Adipocyte (in vitro differentiated cells): ENCODE data around the gene SDR42E2.
"Not testable (repeated sequence)": the region's sequence is repeated elsewhere in the genome, so short reads cannot be mapped to it uniquely, and the experiment has no call there.

ENCODE experiments used
- DNase-seq: peaks from one replicate; pipeline ENCODE4 v3.0.0-alpha.2; 2015; ENCODE audit warnings: low read depth
- H3K27me3 ChIP-seq: replicated peaks from 2 replicates; pipeline ENCODE4 v1.7.0; 2013; ENCODE audit warnings: mild to moderate bottlenecking, low read length, moderate library complexity; ENCODE audit not compliant: control insufficient read depth, insufficient read depth
- H3K36me3 ChIP-seq: 2 replicates; pipeline ENCODE4 v1.7.0; 2013; ENCODE audit warnings: low read length, mild to moderate bottlenecking, moderate library complexity; ENCODE audit not compliant: control insufficient read depth, insufficient read depth, severe bottlenecking
- H3K4me1 ChIP-seq: 2 replicates; pipeline ENCODE4 v1.7.0; 2013; ENCODE audit warnings: mild to moderate bottlenecking, low read length, moderate library complexity; ENCODE audit not compliant: control insufficient read depth, insufficient read depth
- H3K4me3 ChIP-seq: 2 replicates; pipeline ENCODE4 v1.7.0; 2013; ENCODE audit warnings: mild to moderate bottlenecking, low read length, moderate library complexity
- H3K9ac ChIP-seq: 2 replicates; pipeline ENCODE4 v1.7.0; 2013; ENCODE audit warnings: mild to moderate bottlenecking, low read length, moderate library complexity
- H3K9me3 ChIP-seq: 2 replicates; pipeline ENCODE4 v1.7.0; 2013; ENCODE audit warnings: mild to moderate bottlenecking, low read length, moderate library complexity; ENCODE audit not compliant: control insufficient read depth

SDR42E2 gene

GRCh38 chr16:22161999-22162655 lies at the start of gene SDR42E2:
TSS of gene SDR42E2 (plus strand) at chr16:22162506. CDS start at chr16:22165583, 3,077 bp downstream.
- H3K36me3 ChIP-seq, result no peaks in the 10 kb centered on the region
- H3K27me3 ChIP-seq, result peaks cover 43% of the 10 kb centered on the region
- H3K4me3 ChIP-seq, result no peak within 1 kb of the TSS
- no peak for DNase-seq
- peaks cover 14% of the 10 kb centered on the region for H3K9me3 ChIP-seq
- H3K9ac ChIP-seq, result no peak within 1 kb of the TSS
- H3K4me1 ChIP-seq, result no peaks in the 10 kb centered on the region

- H3K4me1 ChIP-seq, result no peaks in the 10 kb centered on the region
- no peak for DNase-seq
- H3K9me3 ChIP-seq, result no peaks in the 10 kb centered on the region
- H3K27me3 ChIP-seq, result no peaks in the 10 kb centered on the region
- no peak overlapping the region for H3K9ac ChIP-seq
- H3K36me3 ChIP-seq, result no peaks in the 10 kb centered on the region
- H3K4me3 ChIP-seq, result no peak overlapping the region
Observed at GRCh38 chr16:22116095-22116700, 46.1 kb upstream of the SDR42E2 start.

- no peak for DNase-seq
- H3K4me3 ChIP-seq, result no peak overlapping the region
- H3K9ac ChIP-seq, result no peak overlapping the region
- no peaks in the 10 kb centered on the region for H3K9me3 ChIP-seq
- no peaks in the 10 kb centered on the region for H3K4me1 ChIP-seq
- no peaks in the 10 kb centered on the region for H3K27me3 ChIP-seq
- H3K36me3 ChIP-seq, result no peaks in the 10 kb centered on the region
Observed at GRCh38 chr16:22117609-22118008, 44.7 kb upstream of the SDR42E2 start.

DNA sequence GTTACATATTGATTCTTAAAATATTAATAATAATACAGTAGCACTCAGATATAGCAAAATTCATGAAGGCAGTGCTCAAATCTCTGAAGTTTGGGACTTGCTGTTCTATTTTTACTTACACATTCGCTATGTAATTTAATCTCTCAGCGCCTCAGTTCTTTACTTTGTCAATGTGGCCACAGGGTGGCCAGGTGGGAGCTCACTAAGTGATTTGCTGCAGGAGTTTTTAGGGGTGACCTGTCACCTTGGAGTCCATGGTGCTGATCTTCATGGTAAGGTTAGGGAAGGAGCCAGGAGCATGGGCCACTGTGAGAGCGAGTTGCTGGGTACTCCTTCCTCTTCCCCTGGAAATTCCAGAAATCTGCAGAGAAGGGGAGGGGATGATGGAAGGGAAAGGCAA lies 41.9 kb upstream of the SDR42E2 start:
- H3K27me3 ChIP-seq, result peaks cover 5% of the 10 kb centered on the region
- DNase-seq, result no peak

GRCh38 chr16:22122239-22122638 lies 40.1 kb upstream of the SDR42E2 start:
- no peak overlapping the region for H3K9ac ChIP-seq
- no peaks in the 10 kb centered on the region for H3K4me1 ChIP-seq
- no peaks in the 10 kb centered on the region for H3K36me3 ChIP-seq
- no peak overlapping the region for H3K4me3 ChIP-seq
- no peak for DNase-seq
- peaks cover 5% of the 10 kb centered on the region for H3K27me3 ChIP-seq
- no peaks in the 10 kb centered on the region for H3K9me3 ChIP-seq

More for the DNA sequence above, 41.9 kb upstream of the SDR42E2 start:
- Histone ChIP-seq H3K36me3 (no peaks in the 10 kb centered on the region), H3K4me3 (no peak overlapping the region), H3K4me1 (no peaks in the 10 kb centered on the region), H3K9me3 (no peaks in the 10 kb centered on the region), H3K9ac (no peak overlapping the region)

DNA sequence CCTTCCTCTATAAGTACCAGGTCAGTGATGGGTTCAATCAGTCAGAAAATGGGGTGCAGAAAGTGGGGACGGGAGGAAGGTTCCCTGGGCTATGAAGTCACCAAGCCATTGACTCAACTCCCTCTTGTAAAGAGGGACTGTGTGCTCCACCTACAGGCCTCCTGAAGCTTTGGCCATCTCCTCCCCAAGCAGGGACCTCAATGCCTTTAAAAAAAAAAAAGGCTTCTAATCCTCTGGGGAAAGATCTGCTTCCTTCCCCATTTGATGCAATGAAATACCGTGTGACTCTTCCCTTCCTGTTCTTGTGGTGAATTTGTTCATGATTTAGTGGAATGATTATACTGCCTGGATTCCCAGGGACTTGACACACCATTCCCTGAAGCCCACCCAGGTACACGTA lies 39.2 kb upstream of the SDR42E2 start:
- H3K9me3 ChIP-seq, result no peaks in the 10 kb centered on the region
- no peak for DNase-seq
- no peaks in the 10 kb centered on the region for H3K4me1 ChIP-seq
- H3K9ac ChIP-seq, result no peak overlapping the region
- no peaks in the 10 kb centered on the region for H3K36me3 ChIP-seq
- no peak overlapping the region for H3K4me3 ChIP-seq
- H3K27me3 ChIP-seq, result peaks cover 12% of the 10 kb centered on the region

- H3K4me3 ChIP-seq, result no peak overlapping the region
- no peaks in the 10 kb centered on the region for H3K9me3 ChIP-seq
- H3K36me3 ChIP-seq, result no peaks in the 10 kb centered on the region
- peaks cover 12% of the 10 kb centered on the region for H3K27me3 ChIP-seq
- no peak overlapping the region for H3K9ac ChIP-seq
- DNase-seq, result no peak
- H3K4me1 ChIP-seq, result no peaks in the 10 kb centered on the region
Observed at GRCh38 chr16:22123759-22124490, 38.4 kb upstream of the SDR42E2 start.

GRCh38 chr16:22124583-22125284 lies 37.6 kb upstream of the SDR42E2 start:
- no peaks in the 10 kb centered on the region for H3K36me3 ChIP-seq
- H3K9me3 ChIP-seq, result no peaks in the 10 kb centered on the region
- H3K27me3 ChIP-seq, result peaks cover 12% of the 10 kb centered on the region
- no peak for DNase-seq
- no peak overlapping the region for H3K9ac ChIP-seq
- no peaks in the 10 kb centered on the region for H3K4me1 ChIP-seq
- H3K4me3 ChIP-seq, result no peak overlapping the region

- no peaks in the 10 kb centered on the region for H3K36me3 ChIP-seq
- no peak overlapping the region for H3K4me3 ChIP-seq
- H3K9me3 ChIP-seq, result no peaks in the 10 kb centered on the region
- no peaks in the 10 kb centered on the region for H3K4me1 ChIP-seq
- peaks cover 17% of the 10 kb centered on the region for H3K27me3 ChIP-seq
- H3K9ac ChIP-seq, result no peak overlapping the region
- DNase-seq, result no peak
Observed at GRCh38 chr16:22126037-22126558, 36.2 kb upstream of the SDR42E2 start.

DNA sequence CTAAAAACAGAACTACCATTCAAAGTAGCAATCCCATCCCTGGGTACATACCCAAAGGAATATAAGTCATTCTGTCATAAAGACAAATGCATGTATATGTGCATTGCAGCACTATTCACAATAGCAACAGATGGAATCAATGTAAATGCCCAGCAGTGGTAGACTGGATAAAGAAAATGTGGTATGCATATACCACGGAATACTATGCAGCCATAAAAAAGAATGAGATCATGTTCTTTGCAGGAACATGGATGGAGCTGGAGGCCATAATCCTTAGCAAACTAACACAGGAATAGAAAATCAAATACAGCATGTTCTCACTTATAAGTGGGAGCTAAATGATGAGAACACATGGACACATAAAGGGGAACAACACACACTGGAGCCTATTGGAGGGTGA lies 33.8 kb upstream of the SDR42E2 start:
- not testable (repeated sequence) for DNase-seq, H3K9ac ChIP-seq, H3K4me3 ChIP-seq, H3K9me3 ChIP-seq, H3K36me3 ChIP-seq, H3K4me1 ChIP-seq
- peaks cover 22% of the 10 kb centered on the region for H3K27me3 ChIP-seq

- Histone ChIP-seq H3K9ac (no peak overlapping the region), H3K4me1 (no peaks in the 10 kb centered on the region), H3K9me3 (no peaks in the 10 kb centered on the region), H3K36me3 (no peaks in the 10 kb centered on the region), H3K4me3 (no peak overlapping the region), H3K27me3 (peaks cover 31% of the 10 kb centered on the region)
- DNase-seq, result no peak
Observed at GRCh38 chr16:22130528-22130927, 31.8 kb upstream of the SDR42E2 start.
